GM21447 (cell line): ENCODE results near the gene UBR3.
"Not testable (repeated sequence)": the region's sequence is repeated elsewhere in the genome, so short reads cannot be mapped to it uniquely, and the experiment has no call there.

ENCODE experiments used
- ATAC-seq: cut with Tn5 transposase; IDR thresholded peaks from one replicate; pipeline ENCODE4 v1.9.1; 2021; ENCODE audit not compliant: unreplicated experiment

Gene UBR3

DNA sequence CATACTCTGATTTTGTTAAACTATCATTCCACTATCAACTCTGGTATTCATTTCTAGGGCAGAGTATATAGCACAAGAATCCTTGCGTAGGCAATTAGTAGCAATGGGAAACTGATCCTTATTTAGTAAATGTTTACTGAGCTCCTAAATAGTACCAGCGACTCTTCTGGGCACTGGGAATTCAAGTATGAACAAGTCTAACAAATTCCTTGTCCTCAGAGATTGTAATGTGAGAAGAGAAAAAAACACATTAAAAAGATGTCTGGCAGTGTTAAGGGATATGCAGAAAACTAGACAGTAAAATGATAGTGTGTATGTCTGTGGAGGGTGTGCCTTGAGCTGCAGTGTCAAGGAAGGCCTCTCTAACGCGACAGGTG, 3.3 kb upstream of the UBR3 start:
- no peak for ATAC-seq

DNA sequence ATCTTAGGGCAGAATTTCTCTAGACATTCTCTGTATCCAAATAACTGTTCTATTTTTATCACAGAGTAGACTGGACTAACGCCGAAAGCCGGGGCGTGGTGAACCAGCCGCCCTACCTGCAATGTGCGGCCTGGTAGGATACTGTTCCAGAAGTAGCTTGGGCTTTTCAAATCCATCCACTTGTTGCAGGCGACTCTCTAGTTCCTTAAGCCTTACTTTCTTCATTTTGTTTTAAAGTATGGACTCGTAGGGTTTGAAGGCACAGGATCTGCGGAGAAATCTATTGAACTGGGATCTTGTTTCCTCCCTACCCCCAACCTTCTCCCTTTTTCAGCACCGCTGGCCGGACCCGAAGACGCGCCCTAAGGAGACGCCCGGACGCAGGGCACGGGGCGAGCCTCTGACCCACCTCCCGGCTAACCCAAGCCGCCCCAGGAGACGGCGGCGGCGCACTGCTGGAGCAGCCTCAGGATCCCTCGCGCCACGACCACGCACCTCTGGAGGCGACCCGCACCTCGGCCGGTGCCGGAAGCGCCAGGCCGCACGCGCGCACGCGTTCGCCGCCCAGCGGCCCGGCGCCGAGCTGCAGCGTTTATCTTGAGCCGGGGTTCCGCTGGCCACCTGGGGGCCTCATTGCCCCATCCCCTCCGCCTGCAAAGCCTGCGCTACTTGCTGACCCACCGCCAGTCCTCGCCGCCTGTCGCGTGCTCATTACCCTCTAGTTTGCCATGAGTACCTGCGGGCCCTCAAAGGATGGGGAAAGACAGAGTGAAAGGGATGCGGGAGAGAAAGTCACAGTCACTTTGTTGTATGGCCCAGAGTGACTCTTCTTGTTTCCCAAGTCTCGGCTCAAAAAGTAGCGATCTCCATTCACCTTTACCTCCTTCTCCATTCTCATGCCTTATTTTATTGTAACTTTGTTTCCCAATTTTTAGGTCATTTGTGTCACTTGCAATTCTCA, 2.6 kb upstream of the UBR3 start, which contains the start of gene METTL5:
METTL5 (minus strand) TSS at position 533 of the 961 bp plus-strand sequence; CDS start at position 225, 308 bp downstream.
- ATAC-seq = peak; percentile 54

DNA sequence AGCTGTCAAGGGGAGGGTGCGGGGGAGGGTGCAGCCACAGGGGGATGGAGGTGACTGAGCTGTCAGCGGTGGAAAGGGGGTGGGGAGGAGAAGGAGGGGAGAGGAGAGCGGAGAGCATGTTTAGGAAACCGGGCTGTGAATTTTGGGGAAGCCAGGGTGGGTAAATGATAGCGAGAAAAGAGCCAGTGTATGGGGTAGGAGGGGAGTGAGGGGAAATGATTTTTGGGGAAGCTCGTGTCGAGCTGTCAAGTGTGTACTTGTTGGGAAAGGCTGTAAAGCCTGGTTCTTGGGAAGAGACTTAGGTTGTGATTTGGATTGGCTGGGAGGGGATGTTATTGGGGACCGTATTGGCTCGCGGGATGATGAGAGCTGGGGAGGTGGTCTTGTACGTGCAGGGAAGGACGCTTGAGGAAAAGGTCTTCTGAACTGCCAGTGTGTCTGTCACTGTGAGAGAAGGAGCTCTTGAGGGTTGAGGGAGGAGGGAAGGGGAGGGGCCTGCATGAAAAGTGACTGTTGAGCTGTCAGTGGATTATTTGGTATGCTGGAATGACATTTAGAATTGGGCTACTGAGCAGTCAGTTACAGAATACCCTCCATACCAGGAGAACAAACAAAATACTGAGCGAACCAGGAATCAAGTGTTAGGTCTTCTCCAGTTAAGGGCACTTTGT, 1.0 kb downstream of the UBR3 start:
- ATAC-seq = peak; percentile 12

DNA sequence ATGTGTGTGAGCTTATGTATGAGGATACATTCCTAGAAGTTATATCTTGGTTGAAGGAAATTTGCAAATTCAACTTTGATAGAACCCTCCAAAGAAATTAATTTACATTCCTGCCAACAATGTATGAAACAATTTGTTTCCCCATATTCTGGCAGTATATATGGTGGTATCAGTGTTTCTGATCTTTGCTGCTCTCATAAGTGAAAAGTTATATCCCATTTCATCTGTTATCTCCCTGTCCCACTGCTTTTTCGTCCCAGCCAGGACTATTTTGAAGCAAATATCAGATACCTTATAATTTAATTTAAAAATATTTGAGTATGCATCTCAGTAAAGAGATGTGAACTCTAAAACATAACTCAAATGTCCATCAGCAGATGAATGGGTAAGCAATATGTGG, 7.1 kb downstream of the UBR3 start:
- no peak for ATAC-seq

DNA sequence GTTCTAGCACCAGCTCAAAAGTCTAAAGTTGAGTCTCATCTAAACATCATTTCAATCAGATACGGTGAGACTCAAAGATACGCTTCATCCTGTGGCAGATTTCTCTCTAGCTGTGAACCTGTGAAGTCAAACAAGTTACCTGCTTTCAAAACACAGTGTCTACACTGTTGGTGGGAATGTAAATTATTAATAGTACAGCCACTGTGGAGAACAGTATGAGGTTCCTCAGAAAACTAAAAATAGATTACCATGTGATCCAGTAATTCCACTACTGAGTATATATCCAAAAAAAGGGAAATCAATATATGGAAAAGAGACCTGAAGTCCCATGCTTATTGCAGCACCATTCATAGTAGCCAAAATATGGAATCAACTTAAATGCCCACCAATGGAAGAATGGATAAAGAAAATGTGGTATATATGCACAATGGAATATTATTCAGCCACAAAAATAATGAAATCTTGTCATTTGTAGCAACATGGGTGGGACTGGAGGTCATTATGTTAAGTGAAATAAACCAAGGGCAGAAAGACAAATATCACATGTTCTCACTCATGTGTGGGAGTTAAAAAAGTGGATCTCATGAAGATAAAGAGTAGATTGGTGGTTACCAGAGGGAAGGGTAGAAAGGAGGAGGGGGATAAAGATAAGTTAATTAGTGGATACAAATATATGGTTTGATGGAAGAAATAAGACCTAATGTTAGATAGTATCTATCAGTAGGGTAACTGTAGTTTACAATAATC, 11.7 kb downstream of the UBR3 start:
- ATAC-seq = no peak

DNA sequence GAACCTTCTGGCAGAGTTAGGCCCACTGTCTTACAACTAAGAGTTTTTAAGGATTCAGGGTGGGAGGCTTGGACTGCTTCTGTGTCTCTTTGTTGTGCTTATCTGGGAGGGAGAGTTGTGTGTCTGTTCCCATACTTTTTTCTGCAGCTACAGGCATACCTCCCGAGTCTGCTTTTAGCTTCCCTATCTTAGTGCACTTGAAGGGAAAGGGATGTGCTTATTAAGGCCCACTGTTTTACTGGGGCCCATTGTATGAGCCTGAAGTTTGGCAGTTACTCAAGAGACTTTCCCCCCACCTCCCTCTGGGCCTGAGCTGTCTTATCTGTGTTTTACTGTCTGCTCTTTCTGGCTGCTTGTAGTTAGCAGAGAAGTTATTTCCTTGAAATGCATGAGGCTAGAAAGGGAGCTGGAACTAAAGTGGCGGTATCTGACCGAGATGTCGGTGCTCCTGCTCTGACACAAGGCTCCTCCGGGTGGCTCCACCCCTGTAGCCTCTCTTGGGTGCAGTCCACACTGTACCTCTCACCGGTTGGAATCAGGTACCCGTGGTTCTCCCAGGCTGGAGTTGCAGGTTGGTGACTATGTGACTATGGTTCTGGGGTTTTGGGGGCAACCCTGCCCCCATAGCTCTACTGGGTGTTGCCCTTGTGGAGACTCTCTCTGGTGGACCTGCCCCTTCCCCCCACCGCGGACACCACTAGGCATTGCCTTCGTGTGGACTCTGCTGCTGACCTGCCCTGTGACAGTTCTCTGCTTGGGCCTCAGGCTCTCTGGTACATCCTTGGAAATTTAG, 12.9 kb downstream of the UBR3 start:
- ATAC-seq = no peak

DNA sequence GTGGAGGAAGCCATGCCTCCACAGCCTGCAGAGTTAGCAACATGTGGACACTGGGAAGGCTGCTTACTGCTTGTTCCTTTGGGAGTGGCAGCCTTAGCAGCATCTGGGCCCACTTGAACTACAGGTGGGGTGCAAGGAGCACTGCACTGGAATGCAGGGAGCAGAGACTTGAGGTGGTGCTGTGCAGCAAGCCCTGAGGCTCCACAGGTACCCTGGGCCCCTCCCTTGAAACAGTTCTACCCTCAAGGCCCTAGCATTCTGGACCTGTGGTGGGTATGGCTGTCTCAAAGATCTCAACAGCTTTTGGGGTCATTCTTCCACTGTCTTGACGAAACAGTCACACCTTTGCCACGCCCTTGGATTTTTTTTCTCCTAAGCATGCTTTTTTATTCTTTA, 13.5 kb downstream of the UBR3 start:
- no peak for ATAC-seq

DNA sequence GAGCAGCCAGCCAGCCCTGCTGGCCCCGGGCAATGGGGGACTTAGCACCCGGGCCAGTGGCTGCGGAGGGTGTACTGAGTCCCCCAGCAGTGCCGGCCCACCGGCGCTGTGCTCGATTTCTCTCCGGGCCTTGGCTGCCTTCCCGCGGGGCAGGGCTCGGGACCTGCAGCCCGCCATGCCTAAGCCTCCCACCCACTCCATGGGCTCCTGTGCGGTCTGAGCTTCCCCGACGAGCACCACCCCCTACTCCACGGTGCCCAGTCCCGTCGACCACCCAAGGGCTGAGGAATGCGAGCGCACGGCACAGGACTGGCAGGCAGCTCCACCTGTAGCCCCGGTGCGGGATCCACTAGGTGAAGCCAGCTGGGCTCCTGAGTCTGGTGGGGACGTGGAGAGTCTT, 14.4 kb downstream of the UBR3 start:
- ATAC-seq = not testable (repeated sequence)

DNA sequence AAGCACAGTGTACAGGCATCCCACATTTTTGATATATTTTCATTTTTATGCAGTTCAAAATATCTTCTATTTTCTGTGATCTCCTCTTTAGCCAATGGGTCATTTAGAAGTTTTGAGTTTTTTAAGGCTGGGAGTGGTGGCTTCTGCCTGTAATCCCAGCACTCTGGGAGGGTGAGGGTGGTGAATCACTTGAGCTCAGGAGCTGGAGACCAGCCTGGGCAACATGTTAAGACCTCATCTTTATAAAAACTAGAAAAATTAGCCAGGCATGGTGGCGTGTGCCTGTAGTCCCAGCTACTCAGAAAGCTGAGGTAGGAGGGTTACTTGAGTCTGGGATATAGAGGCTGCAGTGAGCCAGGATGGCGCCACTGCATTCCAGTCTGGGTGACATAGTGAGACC, 17.8 kb downstream of the UBR3 start:
- no peak for ATAC-seq

DNA sequence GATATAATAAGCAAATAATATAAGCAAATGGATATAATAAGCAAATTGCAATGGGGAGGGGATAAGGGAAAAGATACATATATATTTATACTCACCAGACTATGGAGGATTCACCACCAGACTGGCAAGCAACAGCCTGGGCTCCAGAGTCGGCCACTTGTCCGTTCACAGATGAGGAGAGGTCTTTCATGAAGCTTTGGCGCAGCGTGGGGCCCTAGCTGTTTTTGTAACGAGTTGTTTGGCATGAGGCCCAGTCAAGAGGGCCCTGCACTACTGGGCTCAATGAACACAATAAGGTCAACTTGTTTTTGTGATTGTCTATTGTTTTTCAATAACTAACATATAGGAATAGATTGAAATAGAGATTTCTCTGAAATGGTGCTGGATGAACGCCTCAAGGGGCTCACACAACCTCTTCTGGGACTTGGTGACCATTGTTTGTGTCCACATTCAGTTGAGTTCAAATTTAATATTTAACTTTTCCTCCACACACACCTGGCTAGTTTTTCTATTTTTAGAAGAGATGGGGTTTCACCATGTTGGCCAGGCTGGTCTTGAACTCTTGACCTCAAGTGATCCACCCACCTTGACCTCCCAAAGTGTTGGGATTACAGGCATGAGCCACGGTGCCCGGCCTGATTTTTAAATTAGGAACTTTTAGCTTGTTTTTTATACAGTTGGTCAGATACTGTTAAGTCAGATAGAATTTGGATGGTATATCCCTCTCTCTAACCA, 21.9 kb downstream of the UBR3 start:
- ATAC-seq = not testable (repeated sequence)

DNA sequence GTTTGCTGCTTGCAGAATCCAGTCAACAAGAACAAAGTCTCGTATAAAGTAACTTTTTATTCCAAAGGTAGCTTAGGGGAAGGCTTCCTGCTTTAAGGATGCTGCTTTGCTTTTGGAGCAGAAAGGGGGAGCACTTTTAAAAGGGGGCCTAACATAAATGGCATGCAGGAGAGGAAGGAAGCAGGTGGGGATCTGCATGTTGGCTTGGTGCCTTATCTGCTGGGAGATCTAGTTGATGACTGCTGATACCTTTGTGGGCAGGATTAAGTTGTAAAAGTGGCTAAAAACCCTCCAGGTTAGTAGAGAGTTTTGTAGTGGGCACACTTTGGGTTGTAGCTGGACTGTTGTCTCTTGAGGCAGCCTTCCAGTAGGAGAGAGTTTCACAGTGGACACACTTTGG, 22.5 kb downstream of the UBR3 start:
- ATAC-seq = no peak

DNA sequence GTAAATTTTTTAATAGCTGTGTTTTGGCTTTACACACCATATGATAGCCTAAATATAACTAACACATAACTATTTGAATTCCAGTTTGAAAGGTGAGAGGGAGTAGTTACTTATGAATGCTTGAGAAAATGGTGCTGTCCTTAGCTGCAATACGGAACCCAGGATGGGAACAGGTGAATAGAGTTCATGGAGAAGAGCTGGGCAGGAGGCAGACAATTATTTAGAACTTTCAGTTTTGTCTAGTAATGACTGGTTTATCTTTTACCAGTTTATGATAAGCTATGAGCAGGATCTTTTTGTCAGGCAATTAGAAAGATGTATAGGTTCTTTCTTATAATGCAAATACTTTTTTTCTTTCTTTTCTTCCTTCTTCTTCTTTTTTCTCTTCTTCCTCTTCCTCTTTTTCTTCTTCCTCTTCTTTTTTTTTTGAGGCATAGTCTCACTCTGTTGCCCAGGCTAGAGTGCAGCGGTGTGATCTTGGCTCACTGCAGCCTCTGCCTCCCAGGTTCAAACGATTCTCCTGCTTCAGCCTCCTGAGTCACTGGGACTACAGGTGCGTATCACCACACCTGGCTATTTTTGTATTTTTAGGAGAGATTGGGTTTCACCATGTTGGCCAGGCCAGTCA, 25.9 kb downstream of the UBR3 start:
- ATAC-seq = no peak

DNA sequence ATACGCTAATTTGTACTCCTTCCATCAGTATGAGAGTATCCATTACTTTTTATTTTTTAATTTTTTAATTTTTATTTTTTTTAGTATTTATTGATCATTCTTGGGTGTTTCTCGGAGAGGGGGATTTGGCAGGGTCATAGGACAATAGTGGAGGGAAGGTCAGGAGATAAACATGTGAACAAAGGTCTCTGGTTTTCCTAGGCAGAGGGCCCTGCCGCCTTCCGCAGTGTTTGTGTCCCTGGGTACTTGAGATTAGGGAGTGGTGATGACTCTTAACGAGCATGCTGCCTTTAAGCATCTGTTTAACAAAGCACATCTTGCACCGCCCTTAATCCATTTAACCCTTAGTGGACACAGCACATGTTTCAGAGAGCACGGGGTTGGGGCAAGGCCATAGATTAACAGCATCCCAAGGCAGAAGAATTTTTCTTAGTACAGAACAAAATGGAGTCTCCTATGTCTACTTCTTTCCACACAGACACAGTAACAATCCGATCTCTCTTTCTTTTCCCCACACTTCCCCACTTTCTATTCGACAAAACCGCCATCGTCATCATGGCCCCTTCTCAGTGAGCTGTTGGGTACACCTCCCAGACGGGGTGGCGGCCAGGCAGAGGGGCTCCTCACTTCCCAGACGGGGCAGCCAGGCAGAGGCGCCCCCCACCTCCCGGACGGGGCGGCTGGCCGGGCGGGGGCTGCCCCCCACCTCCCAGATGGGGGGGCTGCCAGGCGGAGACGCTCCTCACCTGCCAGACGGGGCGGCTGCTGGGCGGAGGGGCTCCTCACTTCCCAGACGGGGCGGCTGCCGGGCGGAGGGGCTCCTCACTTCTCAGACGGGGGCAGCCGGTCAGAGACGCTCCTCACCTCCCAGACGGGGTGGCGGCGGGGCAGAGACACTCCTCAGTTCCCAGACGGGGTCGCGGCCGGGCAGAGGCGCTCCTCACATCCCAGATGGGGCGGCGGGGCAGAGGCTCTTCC, 28.3 kb downstream of the UBR3 start:
- ATAC-seq = not testable (repeated sequence)

DNA sequence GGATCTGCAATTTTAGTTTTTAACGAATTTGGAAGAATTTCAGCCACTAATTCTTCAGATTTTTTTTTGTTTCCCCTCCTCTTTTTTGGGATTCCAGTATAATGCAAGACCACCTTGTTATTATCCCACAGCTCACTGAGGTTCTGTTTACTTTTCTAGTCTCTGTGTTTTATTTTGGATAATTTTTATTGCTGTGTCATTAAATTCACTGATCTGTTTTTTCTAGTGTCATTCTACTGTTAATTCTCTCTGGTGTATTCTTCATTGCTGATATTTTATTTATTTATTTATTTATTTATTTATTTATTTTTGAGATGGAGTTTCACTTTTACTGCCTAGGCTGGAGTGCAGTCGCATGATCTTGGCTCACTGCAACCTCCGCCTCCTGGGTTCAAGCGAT, 32.2 kb downstream of the UBR3 start:
- no peak for ATAC-seq

DNA sequence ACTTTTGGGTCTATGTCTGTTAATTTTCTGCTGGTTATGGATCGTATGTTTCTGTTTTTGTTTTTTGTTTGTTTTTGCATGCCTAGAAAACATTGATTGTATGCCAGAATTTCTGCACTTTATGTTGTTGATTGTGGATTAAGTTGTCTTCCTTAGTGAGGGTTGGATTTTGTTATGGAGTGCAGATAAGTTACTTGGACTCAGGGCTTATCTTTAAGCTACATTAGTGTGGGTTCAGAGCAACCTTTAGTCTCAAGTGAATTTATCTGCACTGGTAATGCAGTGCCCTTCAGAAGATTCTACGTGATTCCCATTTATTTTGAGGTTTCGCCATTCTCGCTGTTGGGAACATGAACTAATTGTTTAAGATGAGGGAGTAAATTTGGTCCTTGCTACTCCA, 32.9 kb downstream of the UBR3 start:
- no peak for ATAC-seq

DNA sequence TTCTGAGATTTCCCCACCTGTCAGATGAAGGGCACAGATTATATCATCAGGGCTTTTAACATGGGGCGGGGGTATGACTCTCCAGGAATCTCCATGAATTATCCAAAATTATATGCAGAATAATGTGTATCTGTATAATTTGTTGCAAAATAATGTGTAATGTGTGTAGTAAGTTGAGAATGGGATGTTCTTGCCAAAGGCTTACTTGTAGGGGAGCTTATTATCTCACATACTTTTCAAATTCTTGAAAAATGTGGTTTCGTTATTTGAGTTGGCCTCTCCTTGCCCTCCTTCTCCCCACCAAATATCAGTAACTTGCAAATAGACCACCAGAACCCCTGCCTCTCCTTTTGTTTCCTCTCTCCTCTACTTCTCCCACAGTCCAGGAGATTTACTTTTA, 35.6 kb downstream of the UBR3 start:
- no peak for ATAC-seq

DNA sequence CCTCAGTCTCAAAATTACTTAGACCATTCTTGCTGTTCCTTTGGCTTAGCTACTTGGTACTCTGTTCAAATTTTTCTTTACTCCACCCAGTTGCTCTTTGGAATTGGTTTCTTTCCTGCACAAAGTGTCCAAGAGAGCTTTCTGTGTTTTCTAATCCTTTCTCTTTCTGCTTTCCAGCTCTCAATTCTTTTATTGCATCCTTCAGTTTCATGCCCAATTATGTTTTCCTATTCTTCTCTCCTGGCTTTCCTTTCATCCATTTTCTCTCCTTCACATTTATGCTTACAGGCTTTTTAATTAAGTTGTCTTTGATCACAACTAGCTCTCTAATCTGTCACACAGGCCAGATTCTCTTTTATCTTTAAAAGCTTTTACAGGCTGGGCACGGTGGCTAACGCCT, 38.2 kb downstream of the UBR3 start:
- ATAC-seq = no peak

DNA sequence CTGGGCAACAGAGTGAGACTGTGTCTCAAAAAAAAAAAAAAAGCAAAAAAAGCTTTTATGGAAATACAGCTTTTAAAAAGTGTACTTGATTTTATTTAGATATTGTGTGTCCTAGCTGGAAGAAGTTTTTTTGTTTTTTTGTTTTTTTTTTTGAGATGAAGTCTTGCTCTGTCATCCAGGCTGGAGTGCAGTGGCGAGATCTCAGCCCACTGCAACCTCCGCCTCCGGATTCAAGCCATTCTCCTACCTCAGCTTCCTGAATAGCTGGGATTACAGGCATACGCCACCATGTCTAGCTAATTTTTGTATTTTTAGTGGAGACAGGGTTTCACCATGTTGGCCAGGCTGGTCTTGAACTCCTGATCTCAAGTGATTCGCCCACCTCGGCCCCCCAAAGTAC, 39.0 kb downstream of the UBR3 start:
- not testable (repeated sequence) for ATAC-seq
